ENCODE data around the gene NDUFV3.

DNA sequence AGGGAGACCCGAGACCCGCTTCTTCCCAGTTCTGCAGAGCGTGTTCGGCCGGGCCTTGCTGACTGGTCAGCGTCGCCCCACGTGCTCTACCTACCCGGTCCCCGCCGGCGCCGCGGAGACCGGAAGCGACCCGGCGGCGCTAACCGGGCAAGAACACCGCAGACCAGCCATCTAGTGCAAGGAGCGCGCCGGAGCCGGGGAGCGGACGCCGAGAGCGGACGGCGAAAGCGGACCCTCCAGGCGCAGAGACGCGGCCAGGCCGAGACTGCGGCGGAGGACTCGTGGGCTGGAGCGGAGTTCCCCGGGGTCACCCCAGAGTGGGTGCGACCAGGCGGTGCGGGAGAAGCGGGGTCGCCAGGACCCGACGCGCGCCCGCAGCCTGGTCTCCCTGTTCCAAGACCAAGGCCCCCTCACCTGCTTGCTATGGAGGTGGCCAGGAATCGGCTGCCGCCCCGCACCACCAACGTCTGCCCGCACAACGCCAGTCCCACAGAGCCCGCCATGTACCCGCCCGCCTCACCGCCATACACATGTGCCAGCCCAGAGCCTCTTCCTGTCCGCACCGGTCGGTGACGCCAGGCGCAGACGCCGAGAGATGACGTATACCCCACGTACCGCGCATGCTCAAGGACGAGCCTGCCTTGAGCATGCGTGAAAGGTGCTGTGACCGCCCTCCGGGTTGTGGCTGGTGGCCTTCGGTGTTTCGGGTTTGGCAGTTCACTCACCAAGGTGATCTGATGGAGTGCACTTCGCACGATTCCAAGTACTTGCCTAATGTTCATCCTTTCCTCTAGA lies 13.9 kb upstream of the NDUFV3 start, which contains the start of gene WDR4:
- TF ChIP-seq, protein P1, sequence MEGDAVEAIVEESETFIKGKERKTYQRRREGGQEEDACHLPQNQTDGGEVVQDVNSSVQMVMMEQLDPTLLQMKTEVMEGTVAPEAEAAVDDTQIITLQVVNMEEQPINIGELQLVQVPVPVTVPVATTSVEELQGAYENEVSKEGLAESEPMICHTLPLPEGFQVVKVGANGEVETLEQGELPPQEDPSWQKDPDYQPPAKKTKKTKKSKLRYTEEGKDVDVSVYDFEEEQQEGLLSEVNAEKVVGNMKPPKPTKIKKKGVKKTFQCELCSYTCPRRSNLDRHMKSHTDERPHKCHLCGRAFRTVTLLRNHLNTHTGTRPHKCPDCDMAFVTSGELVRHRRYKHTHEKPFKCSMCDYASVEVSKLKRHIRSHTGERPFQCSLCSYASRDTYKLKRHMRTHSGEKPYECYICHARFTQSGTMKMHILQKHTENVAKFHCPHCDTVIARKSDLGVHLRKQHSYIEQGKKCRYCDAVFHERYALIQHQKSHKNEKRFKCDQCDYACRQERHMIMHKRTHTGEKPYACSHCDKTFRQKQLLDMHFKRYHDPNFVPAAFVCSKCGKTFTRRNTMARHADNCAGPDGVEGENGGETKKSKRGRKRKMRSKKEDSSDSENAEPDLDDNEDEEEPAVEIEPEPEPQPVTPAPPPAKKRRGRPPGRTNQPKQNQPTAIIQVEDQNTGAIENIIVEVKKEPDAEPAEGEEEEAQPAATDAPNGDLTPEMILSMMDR (IDR thresholded peaks at IDR 0.05): no peak
- TF ChIP-seq ZFX (IDR thresholded peaks at IDR 0.05; ENCODE audit: borderline replicate concordance): no peak
